Measurements from ENCODE around the gene NPFFR1. TPM values are rescaled to one million over a fixed set of nuclear protein-coding genes. Genes with fewer than 3 reads are reported as not detected.

Gene NPFFR1
- total RNA-seq, 2 donors from 2014 or later = 0.14 TPM; not detected in 1

DNA sequence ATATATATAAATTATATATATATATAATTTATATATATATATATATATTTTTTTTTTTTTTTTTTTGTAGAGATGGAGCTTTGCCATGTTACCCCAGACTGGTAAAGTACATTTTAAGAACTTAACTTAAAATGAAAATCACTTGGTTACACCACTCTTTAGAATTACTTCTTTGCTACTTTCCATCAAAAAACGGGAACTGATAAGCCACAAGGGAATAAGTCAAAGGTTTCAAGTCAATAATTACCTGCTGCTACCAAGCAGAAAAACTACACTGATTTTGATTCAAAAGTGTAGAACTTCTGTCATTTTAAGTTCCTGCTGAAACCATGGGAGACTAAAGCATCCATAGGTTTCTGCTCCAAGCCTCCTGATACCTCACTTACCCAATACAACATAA lies 62.8 kb downstream of the NPFFR1 start:
- no peak for DNase-seq (ENCODE audit: low spot score)
- peaks cover 0 to 7% of the 10 kb centered on the region in 2 donors for H3K4me1 ChIP-seq (ENCODE audit: control insufficient read depth in 1 of 2, low read depth in 2 of 2)
- H3K27ac ChIP-seq = no peak overlapping the region
- no peaks in the 10 kb centered on the region for H3K9me3 ChIP-seq
- peaks cover 3% of the 10 kb centered on the region for H3K36me3 ChIP-seq
- no peaks in the 10 kb centered on the region for H3K27me3 ChIP-seq (replicated peaks; ENCODE audit: insufficient read depth)
- ATAC-seq (ENCODE audit: insufficient number of reproducible peaks, low FRiP score, low read depth) = no peak
- TF ChIP-seq, protein P1, sequence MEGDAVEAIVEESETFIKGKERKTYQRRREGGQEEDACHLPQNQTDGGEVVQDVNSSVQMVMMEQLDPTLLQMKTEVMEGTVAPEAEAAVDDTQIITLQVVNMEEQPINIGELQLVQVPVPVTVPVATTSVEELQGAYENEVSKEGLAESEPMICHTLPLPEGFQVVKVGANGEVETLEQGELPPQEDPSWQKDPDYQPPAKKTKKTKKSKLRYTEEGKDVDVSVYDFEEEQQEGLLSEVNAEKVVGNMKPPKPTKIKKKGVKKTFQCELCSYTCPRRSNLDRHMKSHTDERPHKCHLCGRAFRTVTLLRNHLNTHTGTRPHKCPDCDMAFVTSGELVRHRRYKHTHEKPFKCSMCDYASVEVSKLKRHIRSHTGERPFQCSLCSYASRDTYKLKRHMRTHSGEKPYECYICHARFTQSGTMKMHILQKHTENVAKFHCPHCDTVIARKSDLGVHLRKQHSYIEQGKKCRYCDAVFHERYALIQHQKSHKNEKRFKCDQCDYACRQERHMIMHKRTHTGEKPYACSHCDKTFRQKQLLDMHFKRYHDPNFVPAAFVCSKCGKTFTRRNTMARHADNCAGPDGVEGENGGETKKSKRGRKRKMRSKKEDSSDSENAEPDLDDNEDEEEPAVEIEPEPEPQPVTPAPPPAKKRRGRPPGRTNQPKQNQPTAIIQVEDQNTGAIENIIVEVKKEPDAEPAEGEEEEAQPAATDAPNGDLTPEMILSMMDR (IDR thresholded peaks at IDR 0.05) = no peak
- no peak overlapping the region for H3K4me3 ChIP-seq

- H3K27me3 ChIP-seq (replicated peaks; ENCODE audit: insufficient read depth) = no peaks in the 10 kb centered on the region
- DNase-seq (ENCODE audit: low spot score) (no peak), ATAC-seq (ENCODE audit: insufficient number of reproducible peaks, low FRiP score, low read depth) (no peak)
- H3K9me3 ChIP-seq = no peaks in the 10 kb centered on the region
- H3K27ac ChIP-seq = no peak overlapping the region
- TF ChIP-seq, protein P1 (IDR thresholded peaks at IDR 0.05) = no peak
- no peaks in the 10 kb centered on the region for H3K4me1 ChIP-seq (ENCODE audit: control insufficient read depth in 1 of 2, low read depth in 2 of 2)
- peaks cover 22% of the 10 kb centered on the region for H3K36me3 ChIP-seq
- H3K4me3 ChIP-seq = no peak overlapping the region
These were observed 70.9 kb downstream of the NPFFR1 start for GRCh38 chr10:70212879-70213278.

DNA sequence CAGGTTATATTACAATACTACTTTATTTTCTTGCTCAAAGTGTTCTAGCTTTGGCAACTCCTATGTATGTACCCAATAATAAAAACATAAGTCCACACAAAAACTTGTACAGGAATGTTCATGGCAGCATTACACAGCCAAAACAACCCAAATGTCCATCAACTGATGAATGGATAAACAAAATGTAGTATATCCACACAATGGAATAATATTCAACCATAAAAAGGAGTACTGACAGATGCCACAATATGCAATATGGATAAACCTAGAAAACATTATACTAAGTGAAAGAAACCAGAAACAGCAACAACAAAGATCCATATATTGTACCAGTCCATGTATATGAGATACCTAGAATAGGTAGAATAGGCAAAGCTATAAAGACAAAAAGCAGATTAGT lies 71.5 kb downstream of the NPFFR1 start:
- no peak overlapping the region for H3K4me3 ChIP-seq
- H3K4me1 ChIP-seq (ENCODE audit: control insufficient read depth in 1 of 2, low read depth in 2 of 2) = no peaks in the 10 kb centered on the region
- H3K36me3 ChIP-seq = peaks cover 22% of the 10 kb centered on the region
- ATAC-seq (ENCODE audit: insufficient number of reproducible peaks, low FRiP score, low read depth) (no peak), DNase-seq (ENCODE audit: low spot score) (no peak)
- TF ChIP-seq, protein P1 (IDR thresholded peaks at IDR 0.05) = no peak
- H3K27ac ChIP-seq = no peak overlapping the region
- H3K27me3 ChIP-seq (replicated peaks; ENCODE audit: insufficient read depth) = no peaks in the 10 kb centered on the region
- no peaks in the 10 kb centered on the region for H3K9me3 ChIP-seq

DNA sequence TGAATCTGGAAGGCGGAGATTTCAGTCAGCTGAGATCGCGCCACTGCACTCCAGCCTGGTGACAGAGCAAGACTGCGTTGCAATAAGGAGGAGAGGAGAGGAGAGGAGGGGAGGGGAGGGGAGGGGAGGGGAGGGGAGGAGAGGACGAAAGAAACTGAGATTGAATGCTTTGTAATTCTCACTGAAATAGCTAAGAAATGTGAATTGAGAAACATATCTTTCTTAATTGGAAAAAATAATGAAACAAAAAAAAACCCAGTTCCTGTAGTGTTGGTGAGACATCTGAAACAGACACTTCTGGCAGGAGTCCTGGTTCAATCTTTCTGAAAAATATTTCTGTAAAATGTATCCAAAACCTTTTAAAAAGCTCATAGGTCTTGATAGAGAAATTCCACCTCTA lies 77.0 kb downstream of the NPFFR1 start:
- Histone ChIP-seq H3K27ac (no peak overlapping the region), H3K27me3 (replicated peaks; ENCODE audit: insufficient read depth) (no peaks in the 10 kb centered on the region), H3K36me3 (peaks cover 29% of the 10 kb centered on the region), H3K9me3 (no peaks in the 10 kb centered on the region), H3K4me3 (no peak overlapping the region), H3K4me1 (ENCODE audit: control insufficient read depth in 1 of 2, low read depth in 2 of 2) (no peaks in the 10 kb centered on the region)
- TF ChIP-seq, protein P1 (IDR thresholded peaks at IDR 0.05) = no peak
- no peak for DNase-seq (ENCODE audit: low spot score)
- ATAC-seq (ENCODE audit: insufficient number of reproducible peaks, low FRiP score, low read depth) = no peak

DNA sequence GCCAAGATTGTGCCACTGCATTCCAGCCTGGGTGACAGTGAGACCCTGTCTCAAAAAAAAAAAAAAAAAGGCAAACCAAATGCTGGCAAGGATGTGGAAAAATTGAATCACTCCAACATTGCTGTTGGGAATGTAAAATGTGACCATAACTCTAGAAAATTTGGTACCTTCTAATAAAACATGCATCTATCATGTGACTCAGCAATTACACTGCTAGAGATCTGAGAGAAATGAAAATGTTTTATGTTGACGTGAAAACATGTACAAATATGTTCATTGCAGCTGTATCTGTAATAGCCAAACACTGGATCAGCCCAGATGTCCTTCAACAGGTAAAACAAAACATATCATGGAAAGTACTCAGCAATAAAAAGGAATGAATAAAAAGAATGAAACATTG lies 82.7 kb downstream of the NPFFR1 start:
- Histone ChIP-seq H3K27me3 (replicated peaks; ENCODE audit: insufficient read depth) (no peaks in the 10 kb centered on the region), H3K9me3 (no peaks in the 10 kb centered on the region), H3K27ac (no peak overlapping the region), H3K4me3 (no peak overlapping the region), H3K36me3 (peaks cover 36% of the 10 kb centered on the region), H3K4me1 (ENCODE audit: control insufficient read depth in 1 of 2, low read depth in 2 of 2) (no peaks in the 10 kb centered on the region)
- DNase-seq (ENCODE audit: low spot score) (no peak), ATAC-seq (ENCODE audit: insufficient number of reproducible peaks, low FRiP score, low read depth) (no peak)
- TF ChIP-seq, protein P1 (IDR thresholded peaks at IDR 0.05) = no peak

Data from thoracic aorta (tissue), 2 donors.